Upper lobe of right lung (tissue), 1 donor: ENCODE data around the gene CHKB. TPM values are rescaled to one million over a fixed set of nuclear protein-coding genes. Genes with fewer than 3 reads are reported as not detected.

Source experiments
- ATAC-seq: fragments of 200-7000 bp; cut with Tn5 transposase; one replicate; pipeline ENCODE4 v1.9.1; 2020; ENCODE audit warnings: mild to moderate bottlenecking, moderate library complexity
- DNase-seq: peaks from one replicate; pipeline ENCODE4 v3.0.0-alpha.2; 2020
- H3K27ac ChIP-seq: fragments of 200-600 bp; one replicate; pipeline ENCODE4 v1.8.0; 2022
- H3K27me3 ChIP-seq: fragments of 200-600 bp; one replicate; pipeline ENCODE4 v1.8.0; 2022; ENCODE audit warnings: mild to moderate bottlenecking
- H3K36me3 ChIP-seq: fragments of 200-600 bp; one replicate; pipeline ENCODE4 v1.8.0; 2022
- H3K4me1 ChIP-seq: fragments of 200-600 bp; one replicate; pipeline ENCODE4 v1.8.0; 2022
- H3K4me3 ChIP-seq: fragments of 200-600 bp; one replicate; pipeline ENCODE4 v1.8.0; 2022; ENCODE audit warnings: mild to moderate bottlenecking
- H3K9me3 ChIP-seq: fragments of 200-600 bp; one replicate; pipeline ENCODE4 v1.8.0; 2022
- intact Hi-C: fragments of 100-400 bp; cut with DNase I; formaldehyde crosslinking; loops from one replicate; pipeline ENCODE4 v1.11.0; 2022
- total RNA-seq: library from RNA; stranded (reverse); fragmentation: NEBNext Ultra II Directional; extraction: Animal tissue kit (Norgen Biotek cat#: 25700); gene quantifications from one replicate; pipeline ENCODE4 v1.2.1, GENCODE V29; 2021
- TF ChIP-seq, protein P1 (sequence below): fragments of 200-600 bp; IDR thresholded peaks from one replicate; pipeline ENCODE4 v1.8.0; 2022; ENCODE audit warnings: antibody characterized with exemption
- donor health status: DM: no; HTN: yes; CAD: no; lungs with severe emphysema.

Gene CHKB
- total RNA-seq, 1 donor from 2014 or later, result 66.7 TPM

DNA sequence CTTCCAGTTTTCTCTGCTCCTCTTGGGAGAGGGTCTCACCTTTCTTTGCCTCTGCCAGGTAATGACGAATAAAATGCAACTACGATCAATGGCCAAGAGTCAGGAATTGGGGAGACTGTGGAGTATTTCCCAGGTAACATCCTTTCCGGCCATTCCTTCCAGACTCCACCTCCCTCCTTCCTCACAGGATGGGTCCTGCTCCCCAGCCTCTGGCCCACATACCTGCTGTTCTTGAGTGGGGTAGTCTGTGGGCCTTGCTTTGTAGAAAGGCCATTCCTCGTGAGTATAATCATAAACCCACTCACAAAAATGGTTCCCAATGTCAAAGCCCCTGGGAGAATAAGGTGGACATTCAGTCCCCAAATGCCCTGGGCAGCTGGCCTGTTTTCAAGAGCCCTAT is 2.9 kb downstream of the CHKB start:
- intact Hi-C loops, result no loop called here
- no peak for ATAC-seq
- no peaks in the 10 kb centered on the region for H3K9me3 ChIP-seq
- H3K4me3 ChIP-seq, result no peak overlapping the region
- no peak overlapping the region for H3K27ac ChIP-seq
- H3K4me1 ChIP-seq, result peaks cover 27% of the 10 kb centered on the region
- no peaks in the 10 kb centered on the region for H3K36me3 ChIP-seq
- TF ChIP-seq, protein P1, sequence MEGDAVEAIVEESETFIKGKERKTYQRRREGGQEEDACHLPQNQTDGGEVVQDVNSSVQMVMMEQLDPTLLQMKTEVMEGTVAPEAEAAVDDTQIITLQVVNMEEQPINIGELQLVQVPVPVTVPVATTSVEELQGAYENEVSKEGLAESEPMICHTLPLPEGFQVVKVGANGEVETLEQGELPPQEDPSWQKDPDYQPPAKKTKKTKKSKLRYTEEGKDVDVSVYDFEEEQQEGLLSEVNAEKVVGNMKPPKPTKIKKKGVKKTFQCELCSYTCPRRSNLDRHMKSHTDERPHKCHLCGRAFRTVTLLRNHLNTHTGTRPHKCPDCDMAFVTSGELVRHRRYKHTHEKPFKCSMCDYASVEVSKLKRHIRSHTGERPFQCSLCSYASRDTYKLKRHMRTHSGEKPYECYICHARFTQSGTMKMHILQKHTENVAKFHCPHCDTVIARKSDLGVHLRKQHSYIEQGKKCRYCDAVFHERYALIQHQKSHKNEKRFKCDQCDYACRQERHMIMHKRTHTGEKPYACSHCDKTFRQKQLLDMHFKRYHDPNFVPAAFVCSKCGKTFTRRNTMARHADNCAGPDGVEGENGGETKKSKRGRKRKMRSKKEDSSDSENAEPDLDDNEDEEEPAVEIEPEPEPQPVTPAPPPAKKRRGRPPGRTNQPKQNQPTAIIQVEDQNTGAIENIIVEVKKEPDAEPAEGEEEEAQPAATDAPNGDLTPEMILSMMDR, result no peak
- no peak for DNase-seq
- no peaks in the 10 kb centered on the region for H3K27me3 ChIP-seq

DNA sequence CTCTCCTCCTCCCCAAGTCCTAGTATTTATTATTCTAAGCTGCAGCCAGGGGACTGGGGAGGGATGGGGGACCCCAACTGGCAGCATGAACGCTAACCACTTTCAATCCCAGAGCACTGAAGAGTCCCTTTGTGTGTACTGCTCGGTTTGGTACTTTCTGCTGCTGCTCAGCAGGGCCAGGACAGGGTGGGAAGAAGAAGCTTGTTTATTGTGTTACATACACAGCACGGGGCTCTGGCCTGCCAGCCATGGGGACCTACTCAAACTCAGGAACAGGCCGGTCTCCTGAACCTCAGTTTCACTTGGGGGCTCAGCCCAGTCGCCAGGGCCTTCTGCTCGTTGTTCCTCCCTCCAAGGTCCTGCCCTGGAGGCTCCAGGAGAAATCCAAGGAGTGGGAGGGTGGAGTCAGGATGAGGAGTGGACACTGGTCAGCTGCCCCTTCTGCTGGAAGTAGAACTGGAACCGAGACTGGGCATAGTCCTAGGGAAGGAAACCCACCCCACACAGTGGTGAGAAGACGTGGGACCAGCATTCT is 3.8 kb downstream of the CHKB start:
- no peaks in the 10 kb centered on the region for H3K9me3 ChIP-seq
- peaks cover 27% of the 10 kb centered on the region for H3K4me1 ChIP-seq
- H3K36me3 ChIP-seq, result no peaks in the 10 kb centered on the region
- ATAC-seq (no peak), DNase-seq (no peak)
- H3K4me3 ChIP-seq, result no peak overlapping the region
- TF ChIP-seq, protein P1, result no peak
- no peaks in the 10 kb centered on the region for H3K27me3 ChIP-seq
- intact Hi-C loops, result no loop called here
- H3K27ac ChIP-seq, result no peak overlapping the region

DNA sequence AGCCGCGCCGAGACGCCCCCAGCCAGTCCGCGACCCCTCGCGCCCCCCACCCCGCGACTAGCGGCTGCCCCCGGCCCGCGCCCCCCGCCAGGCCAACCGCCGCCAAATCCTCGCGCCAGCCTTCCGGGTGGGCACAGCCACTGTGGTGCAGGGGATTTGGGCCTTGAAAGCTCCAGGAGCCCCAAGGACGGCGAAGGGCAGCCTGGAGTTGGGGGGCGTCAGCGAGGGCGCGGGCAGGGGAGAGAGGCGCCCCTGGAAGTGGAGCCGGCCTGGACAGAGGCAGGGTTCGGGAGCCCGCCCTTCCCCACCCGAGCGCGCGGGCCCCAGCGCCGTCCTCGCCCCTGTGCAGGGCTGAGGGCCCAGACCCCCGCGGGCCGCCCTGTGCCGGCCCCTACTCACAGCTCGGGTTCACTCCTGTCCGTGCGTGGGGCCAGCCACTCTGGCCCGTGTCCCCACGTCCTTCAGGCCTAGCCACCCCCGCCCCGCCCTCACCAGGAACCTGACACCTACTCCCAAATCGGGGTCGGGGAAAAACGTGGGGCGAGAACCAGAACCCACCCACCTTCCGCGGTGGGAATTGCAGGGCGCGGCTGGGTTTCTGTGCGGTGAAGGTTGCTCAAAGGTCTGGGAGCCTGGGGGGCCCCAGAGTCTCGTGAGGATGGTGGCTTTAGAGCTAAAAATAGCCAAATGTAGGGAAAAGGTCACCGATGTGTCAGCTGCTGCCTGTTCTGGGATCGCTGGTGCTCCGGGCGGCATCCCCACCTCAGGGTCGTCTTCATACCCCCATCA is 4.5 kb downstream of the CHKB start, which contains the start of gene CPT1B:
Gene CPT1B, minus strand, starts transcription at position 441 of the 789 bp plus-strand sequence. CDS start 512 bp downstream, outside the sequence.
- intact Hi-C loops, result no loop called here
- Histone ChIP-seq H3K4me1 (peaks cover 23% of the 10 kb centered on the region), H3K9me3 (no peaks in the 10 kb centered on the region), H3K27ac (no peak within 1 kb of the TSS), H3K27me3 (no peaks in the 10 kb centered on the region), H3K36me3 (no peaks in the 10 kb centered on the region), H3K4me3 (no peak within 1 kb of the TSS)
- ATAC-seq, result no peak
- DNase-seq, result no peak
- TF ChIP-seq, protein P1, result no peak

DNA sequence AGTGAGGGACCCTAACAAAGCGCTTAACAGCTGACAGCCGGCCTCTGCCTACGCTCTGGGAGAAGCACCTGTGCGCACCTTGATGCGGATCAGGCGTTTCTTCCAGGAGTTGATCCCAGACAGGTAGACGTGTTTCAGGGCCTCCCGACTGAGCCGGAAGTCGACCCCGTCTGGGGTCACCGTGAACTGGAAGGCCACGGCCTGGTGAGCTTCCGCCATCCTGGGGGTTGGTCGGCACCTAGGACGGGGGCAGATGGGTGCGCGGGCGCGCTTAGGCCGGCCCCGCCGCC is 5.0 kb downstream of the CHKB start:
- DNase-seq (no peak), ATAC-seq (no peak)
- H3K36me3 ChIP-seq, result no peaks in the 10 kb centered on the region
- no peak overlapping the region for H3K4me3 ChIP-seq
- H3K9me3 ChIP-seq, result no peaks in the 10 kb centered on the region
- H3K27ac ChIP-seq, result no peak overlapping the region
- TF ChIP-seq, protein P1, result no peak
- H3K4me1 ChIP-seq, result peaks cover 23% of the 10 kb centered on the region
- H3K27me3 ChIP-seq, result no peaks in the 10 kb centered on the region
- intact Hi-C loops, result no loop called here

DNA sequence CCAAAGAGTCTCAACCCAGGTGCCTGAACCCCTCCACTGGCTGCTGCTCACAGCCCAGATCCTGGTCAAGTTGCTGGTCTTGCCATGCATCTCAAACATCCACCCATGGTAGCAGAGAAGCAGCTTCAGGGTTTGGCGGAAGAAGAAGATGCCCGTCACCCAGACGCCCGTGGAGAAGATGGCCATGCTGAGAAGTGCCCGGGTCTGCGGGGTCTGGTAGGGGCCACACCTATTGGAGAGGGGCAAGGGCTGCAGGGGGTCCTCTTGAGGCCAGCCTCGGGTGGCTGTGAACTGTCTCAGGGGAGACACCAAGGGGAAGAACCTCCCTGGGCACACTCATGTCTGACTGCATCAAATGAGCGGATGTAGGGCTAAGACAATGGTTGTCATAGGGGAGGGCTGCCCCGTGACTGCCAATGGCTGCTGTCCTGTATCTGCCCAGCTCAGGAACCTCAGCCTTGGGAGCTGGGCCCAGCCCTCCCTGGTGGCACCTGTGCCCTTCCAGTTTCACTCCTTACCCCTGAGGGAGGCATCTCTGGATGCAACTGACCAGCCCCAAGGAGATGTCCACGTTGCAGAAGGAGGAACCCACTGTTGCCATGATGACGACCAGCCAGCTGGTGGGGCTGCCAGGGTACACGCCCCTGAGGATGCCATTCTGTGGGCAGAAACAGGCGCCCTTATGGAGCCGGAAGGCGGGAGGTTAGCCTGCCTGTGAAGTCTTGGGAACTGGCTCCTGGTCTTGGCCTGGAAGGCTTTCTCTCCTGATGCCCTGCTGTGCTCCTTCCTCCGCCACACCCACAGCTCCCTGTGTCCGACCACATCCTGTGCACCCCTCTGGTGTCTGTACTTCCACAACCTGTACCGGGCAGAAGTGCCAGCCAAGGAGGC is 5.6 kb downstream of the CHKB start:
- H3K9me3 ChIP-seq, result no peaks in the 10 kb centered on the region
- H3K4me1 ChIP-seq, result peaks cover 23% of the 10 kb centered on the region
- TF ChIP-seq, protein P1, result no peak
- intact Hi-C loops, result no loop called here
- H3K27ac ChIP-seq, result no peak overlapping the region
- no peaks in the 10 kb centered on the region for H3K27me3 ChIP-seq
- H3K36me3 ChIP-seq, result no peaks in the 10 kb centered on the region
- DNase-seq (no peak), ATAC-seq (no peak)
- no peak overlapping the region for H3K4me3 ChIP-seq
